Stomach (tissue), 9 donors: ENCODE results near the gene PGAP6. TPM values are rescaled to one million over a fixed set of nuclear protein-coding genes. Genes with fewer than 3 reads are reported as not detected.

ENCODE experiments used
- DNase-seq, 2 donors: peaks; one replicate each; pipeline versions ENCODE4 v3.0.0 to v3.0.0-alpha.2; 2013 to 2019
- H3K27ac ChIP-seq, 5 donors: fragments of 200-600 bp in 4 of 5; sonication (generic) in 4 of 5; one replicate each; pipeline ENCODE4 v1.5.1; 2013 to 2019; ENCODE audit warnings: mild to moderate bottlenecking in 1 of 5, moderate library complexity in 1 of 5
- H3K27me3 ChIP-seq, 3 donors: fragments of 200-600 bp; sonication (generic); one replicate each; pipeline ENCODE4 v1.5.1; 2017 to 2019; ENCODE audit warnings: mixed run types in 1 of 3
- H3K36me3 ChIP-seq, 4 donors: fragments of 200-600 bp; sonication (generic); 1 replicate in 3 of 4; 2 replicates in 1 of 4; pipeline ENCODE4 v1.5.1; 2016 to 2019
- H3K4me1 ChIP-seq, 4 donors: fragments of 200-600 bp; sonication (generic); one replicate each; pipeline ENCODE4 v1.5.1; 2016 to 2019
- H3K4me3 ChIP-seq, 4 donors: fragments of 200-600 bp; sonication (generic) in 3 of 4; one replicate each; pipeline ENCODE4 v1.5.1; 2016 to 2019; ENCODE audit warnings: mild to moderate bottlenecking in 1 of 4
- H3K9me3 ChIP-seq, 4 donors: fragments of 200-600 bp; sonication (generic); one replicate each; pipeline ENCODE4 v1.5.1; 2016 to 2019
- EP300 ChIP-seq: sonication (generic); formaldehyde crosslinking; IDR thresholded peaks from one replicate; pipeline ENCODE4 v1.6.1; 2017; ENCODE audit warnings: antibody characterized with exemption
- POLR2A ChIP-seq, 4 donors: fragments of 450-650 bp; IDR thresholded peaks; one replicate each; pipeline ENCODE4 v1.6.1; 2016; ENCODE audit warnings: antibody characterized with exemption in 4 of 4, control low read depth in 2 of 4, mild to moderate bottlenecking in 1 of 4, moderate library complexity in 1 of 4
- POLR2AphosphoS5 ChIP-seq, 3 donors: sonication (generic); formaldehyde crosslinking; IDR thresholded peaks; one replicate each; pipeline ENCODE4 v1.6.1; 2016; ENCODE audit warnings: antibody characterized with exemption in 3 of 3
- WGBS, 5 donors: extraction: QIAGEN DNeasy Blood & Tissue Kit in 3 of 5; methylation state at CpG; one replicate each; pipeline versions ENCODE4 v1.1.5 to v1.1.7; 2013 to 2018; 5-methylcytosine and 5-hydroxymethylcytosine counted together
- intact Hi-C: fragments of 100-400 bp; cut with DNase I; formaldehyde crosslinking; loops from one replicate; pipeline ENCODE4 v1.15.1; 2023; ENCODE audit warnings: low total_unique reads
- polyA plus RNA-seq, 3 donors: library from polyadenylated mRNA; stranded (reverse); fragments of 200-250 nt; gene quantifications; one replicate each; pipeline ENCODE4 v1.2.3, GENCODE V29; 2013
- total RNA-seq, 5 donors: library from RNA; depleted of rRNA; stranded (reverse); fragments of >200 nt; gene quantifications; one replicate each; pipeline versions ENCODE4 v1.1.0 to v1.2.3, GENCODE V29; 2014 to 2016
- TF ChIP-seq, protein P1 (sequence below), 7 experiments: fragments of 450-650 bp in 4 of 7; fragments of 200-600 bp in 3 of 7; sonication (generic) in 3 of 7; IDR thresholded peaks; one replicate each; pipeline ENCODE4 v1.5.1; 2016 to 2019; ENCODE audit warnings: antibody characterized with exemption in 7 of 7, control low read depth in 2 of 7, mild to moderate bottlenecking in 1 of 7
- donor health status: healthy with polysubstance abuse.
- donor health status: Bipolar disorder and iron deficiency.
- donor health status: healthy.

Gene PGAP6
- total and polyA plus RNA-seq, 8 donors = 20.7 to 364 (median 91.5) TPM

DNA sequence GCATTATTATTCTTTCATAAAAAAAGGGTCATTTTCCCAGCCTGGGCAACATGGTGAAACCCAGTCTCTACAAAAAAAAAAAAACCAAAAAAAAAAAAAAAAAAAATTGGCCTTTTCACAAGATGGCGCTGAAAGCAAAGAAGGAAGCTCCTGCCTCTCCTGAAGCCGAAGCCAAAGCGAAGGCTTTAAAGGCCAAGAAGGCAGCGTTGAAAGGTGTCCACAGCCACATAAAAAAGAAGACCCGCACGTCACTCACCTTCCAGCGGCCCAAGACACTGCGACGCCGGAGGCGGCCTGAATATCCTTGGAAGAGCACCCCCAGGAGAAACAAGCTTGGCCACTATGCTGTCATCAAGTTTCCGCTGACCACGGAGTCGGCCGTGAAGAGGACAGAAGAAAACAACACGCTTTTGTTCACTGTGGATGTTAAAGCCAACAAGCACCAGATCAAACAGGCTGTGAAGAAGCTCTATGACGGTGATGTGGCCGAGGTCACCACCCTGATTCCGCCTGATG is 4.9 kb upstream of the PGAP6 start:
- no peak for TF ChIP-seq POLR2AphosphoS5 (IDR thresholded peaks at IDR 0.05)
- DNase-seq = no peak
- no peak overlapping the region for H3K4me3 ChIP-seq
- no peaks in the 10 kb centered on the region for H3K9me3 ChIP-seq
- H3K27me3 ChIP-seq = no peaks in the 10 kb centered on the region
- intact Hi-C loops = no loop called here
- H3K27ac ChIP-seq = peak overlapping the region in 2 of 5 donors; percentile 35 to 76
- 78 to 83% (median 80%) methylated on average over 19 of the region's 19 CpGs for WGBS, 5 donors
- H3K4me1 ChIP-seq = peaks cover 24 to 56% (median 40%) of the 10 kb centered on the region in 4 donors
- no peaks in the 10 kb centered on the region for H3K36me3 ChIP-seq

DNA sequence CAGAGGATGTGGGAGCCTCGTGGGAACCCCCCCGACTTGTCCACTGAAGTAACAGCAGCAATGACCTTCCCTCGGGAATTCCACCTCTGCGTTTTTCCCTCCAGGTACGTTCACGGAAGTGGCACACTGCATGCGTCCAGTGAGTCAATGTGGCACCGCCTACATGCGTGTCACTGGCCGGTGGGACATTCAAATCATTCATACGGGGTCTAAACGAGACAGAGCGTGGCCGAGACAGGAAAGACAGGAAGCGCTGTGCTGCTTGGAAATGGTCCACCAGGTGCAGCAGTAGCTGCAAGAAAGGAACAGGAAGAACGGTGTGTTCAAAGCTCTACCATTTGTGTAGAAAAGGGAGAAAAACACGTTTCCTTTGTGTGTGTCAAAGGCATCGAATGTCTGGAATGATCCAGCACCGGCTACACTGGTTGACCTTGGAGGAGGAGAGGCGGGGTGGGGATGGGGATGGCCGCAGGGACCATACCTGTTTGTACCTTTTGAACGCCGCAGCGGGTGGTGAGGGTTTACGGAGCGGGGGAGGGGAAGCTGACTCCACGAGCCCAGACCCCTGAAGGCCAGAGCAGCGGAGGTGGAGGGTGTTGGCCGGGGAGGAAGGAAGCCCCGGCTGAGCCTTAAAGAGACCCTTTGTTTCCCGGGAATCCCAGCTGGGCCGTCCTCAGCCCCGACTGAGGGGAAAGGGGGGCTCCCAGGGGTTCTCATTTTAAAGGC is 1.7 kb upstream of the PGAP6 start:
- 12 to 40% (median 18%) methylated on average over 31 to 33 of the region's 33 CpGs for WGBS, 5 donors

DNA sequence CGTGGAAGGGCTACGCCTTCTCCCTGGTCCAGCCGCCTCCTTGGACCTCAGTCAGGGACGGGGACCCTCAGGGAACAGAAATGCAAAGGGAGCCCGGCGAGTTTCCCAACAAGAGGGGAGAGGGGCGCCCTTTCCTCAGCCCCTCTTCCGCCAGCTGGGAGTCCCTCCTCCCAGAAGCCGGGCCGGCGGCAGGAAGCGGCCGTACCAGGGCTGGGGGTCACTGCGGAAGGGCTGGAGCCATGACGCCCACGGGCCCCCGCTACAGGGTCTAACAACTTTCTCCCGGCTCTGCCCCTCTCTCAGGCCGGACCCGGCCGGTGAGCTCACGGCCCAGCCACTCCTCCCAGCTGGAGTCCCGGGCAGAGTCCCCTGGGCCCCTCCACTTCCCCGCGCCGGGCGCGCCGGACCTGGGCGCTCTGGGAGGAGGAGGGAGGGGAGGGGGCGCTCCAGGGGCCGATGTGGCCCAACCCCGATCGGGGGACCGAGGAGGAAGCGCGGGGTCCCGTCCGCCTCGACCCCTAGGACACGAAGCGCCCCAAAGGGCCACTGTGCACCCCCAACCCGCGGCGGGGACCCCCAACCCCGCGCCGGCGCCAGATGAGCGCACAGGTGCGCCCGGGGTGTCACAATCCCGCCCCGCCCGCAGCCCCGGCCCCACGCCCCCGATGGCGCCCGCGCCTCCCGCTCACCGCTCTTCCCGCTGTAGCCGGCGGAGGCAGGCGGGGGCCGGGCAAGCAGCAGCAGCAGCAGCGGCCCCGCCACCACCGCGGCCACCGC is 578 bp downstream of the PGAP6 start:
- peak in 1 of 2 donors; percentile 73 for DNase-seq
- WGBS, 5 donors = 0 to 5% (median 1%) methylated on average over 8 to 72 of the region's 73 CpGs
- H3K36me3 ChIP-seq = peaks cover 12 to 17% (median 16%) of the 10 kb centered on the region in 4 donors
- H3K9me3 ChIP-seq = no peaks in the 10 kb centered on the region
- H3K27me3 ChIP-seq = no peaks in the 10 kb centered on the region
- peak overlapping the region; percentile 82 to 97 (median 89) for H3K27ac ChIP-seq
- intact Hi-C loops = no loop called here
- peaks cover 42 to 59% (median 52%) of the 10 kb centered on the region in 4 donors for H3K4me1 ChIP-seq
- H3K4me3 ChIP-seq = peak overlapping the region; percentile 69 to 99 (median 92)
- TF ChIP-seq POLR2A (IDR thresholded peaks at IDR 0.05) = no peak
- TF ChIP-seq, protein P1, sequence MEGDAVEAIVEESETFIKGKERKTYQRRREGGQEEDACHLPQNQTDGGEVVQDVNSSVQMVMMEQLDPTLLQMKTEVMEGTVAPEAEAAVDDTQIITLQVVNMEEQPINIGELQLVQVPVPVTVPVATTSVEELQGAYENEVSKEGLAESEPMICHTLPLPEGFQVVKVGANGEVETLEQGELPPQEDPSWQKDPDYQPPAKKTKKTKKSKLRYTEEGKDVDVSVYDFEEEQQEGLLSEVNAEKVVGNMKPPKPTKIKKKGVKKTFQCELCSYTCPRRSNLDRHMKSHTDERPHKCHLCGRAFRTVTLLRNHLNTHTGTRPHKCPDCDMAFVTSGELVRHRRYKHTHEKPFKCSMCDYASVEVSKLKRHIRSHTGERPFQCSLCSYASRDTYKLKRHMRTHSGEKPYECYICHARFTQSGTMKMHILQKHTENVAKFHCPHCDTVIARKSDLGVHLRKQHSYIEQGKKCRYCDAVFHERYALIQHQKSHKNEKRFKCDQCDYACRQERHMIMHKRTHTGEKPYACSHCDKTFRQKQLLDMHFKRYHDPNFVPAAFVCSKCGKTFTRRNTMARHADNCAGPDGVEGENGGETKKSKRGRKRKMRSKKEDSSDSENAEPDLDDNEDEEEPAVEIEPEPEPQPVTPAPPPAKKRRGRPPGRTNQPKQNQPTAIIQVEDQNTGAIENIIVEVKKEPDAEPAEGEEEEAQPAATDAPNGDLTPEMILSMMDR (IDR thresholded peaks at IDR 0.05) = no peak

More for the DNA sequence above, 1.7 kb upstream of the PGAP6 start:
- no peak for TF ChIP-seq EP300
- TF ChIP-seq, protein P1 (IDR thresholded peaks at IDR 0.05) = no peak
- peak in 2 of 3 donors; percentile 78 to 88 for TF ChIP-seq POLR2AphosphoS5 (IDR thresholded peaks at IDR 0.05)
- peaks cover 49 to 74% (median 61%) of the 10 kb centered on the region in 4 donors for H3K4me1 ChIP-seq
- H3K27me3 ChIP-seq = no peaks in the 10 kb centered on the region
- no peaks in the 10 kb centered on the region for H3K36me3 ChIP-seq
- peak; percentile 81 to 89 for DNase-seq
- H3K27ac ChIP-seq = peak overlapping the region; percentile 57 to 97 (median 92)
- peak overlapping the region; percentile 69 to 99 (median 91) for H3K4me3 ChIP-seq
- H3K9me3 ChIP-seq = no peaks in the 10 kb centered on the region
- intact Hi-C loops = no loop called here

DNA sequence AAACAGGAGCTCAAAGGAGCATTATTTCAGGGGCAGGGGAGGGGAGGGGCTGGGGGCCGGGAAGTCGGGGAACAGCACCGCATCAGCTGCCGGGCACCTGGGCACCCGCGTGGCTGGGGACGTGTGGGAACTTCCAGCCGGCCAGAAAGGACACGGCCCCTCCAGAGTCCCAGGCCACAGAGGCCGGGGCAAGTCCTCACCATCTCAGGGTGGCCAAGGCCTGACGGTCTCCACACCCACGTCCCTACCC is 1.1 kb downstream of the PGAP6 start:
- Histone ChIP-seq H3K4me3 (peak overlapping the region; percentile 69 to 99 (median 92)), H3K4me1 (peaks cover 42 to 57% (median 52%) of the 10 kb centered on the region in 4 donors), H3K27me3 (no peaks in the 10 kb centered on the region), H3K27ac (peak overlapping the region; percentile 82 to 97 (median 89)), H3K9me3 (no peaks in the 10 kb centered on the region), H3K36me3 (peaks cover 17 to 22% (median 21%) of the 10 kb centered on the region in 4 donors)
- no peak for DNase-seq
- TF ChIP-seq POLR2A (IDR thresholded peaks at IDR 0.05) = no peak
- TF ChIP-seq, protein P1 (IDR thresholded peaks at IDR 0.05) = no peak
- no peak for TF ChIP-seq EP300
- no peak for TF ChIP-seq POLR2AphosphoS5 (IDR thresholded peaks at IDR 0.05)
- intact Hi-C loops = no loop called here
- 1 to 10% (median 9%) methylated on average over 11 to 12 of the region's 12 CpGs for WGBS, 5 donors
